Colonic mucosa (tissue), 4 donors: ENCODE measurements around the gene ICOSLG. TPM values are rescaled to one million over a fixed set of nuclear protein-coding genes. Genes with fewer than 3 reads are reported as not detected.
"Not testable (repeated sequence)": the region's sequence is repeated elsewhere in the genome, so short reads cannot be mapped to it uniquely, and the experiment has no call there.

Experiments used
- DNase-seq: peaks from one replicate; pipeline ENCODE4 v3.0.0-alpha.2; 2020
- H3K27ac ChIP-seq: fragments of 200-600 bp; one replicate; pipeline ENCODE4 v1.8.0; 2021
- H3K27me3 ChIP-seq: fragments of 200-600 bp; one replicate; pipeline ENCODE4 v1.8.0; 2021
- H3K36me3 ChIP-seq: fragments of 200-600 bp; one replicate; pipeline ENCODE4 v1.8.0; 2021
- H3K4me1 ChIP-seq: fragments of 200-600 bp; one replicate; pipeline ENCODE4 v1.8.0; 2021; ENCODE audit warnings: mild to moderate bottlenecking
- H3K4me3 ChIP-seq: fragments of 200-600 bp; one replicate; pipeline ENCODE4 v1.8.0; 2021
- H3K9ac ChIP-seq, 2 donors: one replicate each; pipeline ENCODE4 v1.7.0; 2013; ENCODE audit warnings: control low read depth in 2 of 2, low read depth in 2 of 2, low read length in 2 of 2
- H3K9me3 ChIP-seq: fragments of 200-600 bp; one replicate; pipeline ENCODE4 v1.8.0; 2021
- CTCF ChIP-seq: fragments of 200-600 bp; IDR thresholded peaks from one replicate; pipeline ENCODE4 v1.8.0; 2022; ENCODE audit warnings: antibody characterized with exemption, mild to moderate bottlenecking
- intact Hi-C: fragments of 100-400 bp; cut with DNase I; formaldehyde crosslinking; loops from one replicate; pipeline ENCODE4 v1.14.1; 2022
- total RNA-seq, 2 donors: library from RNA; stranded (reverse); fragmentation: NEBNext Ultra II Directional in 1 of 2; extraction: Animal tissue kit (Norgen Biotek cat#: 25700) in 1 of 2; gene quantifications; one replicate each; pipeline ENCODE4 v1.2.1, GENCODE V29; 2021
- donor health status: healthy.
- donor health status: DM: no; HTN: no; CAD: no.
- donor health status: DM: no; HTN: no; CAD: no.

The ICOSLG gene
- total RNA-seq, 2 donors from 2014 or later, result 4.0 to 4.9 TPM

- Histone ChIP-seq H3K27ac (no peak within 1 kb of the TSS), H3K27me3 (peaks cover 12% of the 10 kb centered on the region), H3K9me3 (no peaks in the 10 kb centered on the region), H3K36me3 (no peaks in the 10 kb centered on the region), H3K9ac (no peak within 1 kb of the TSS), H3K4me1 (no peaks in the 10 kb centered on the region), H3K4me3 (no peak within 1 kb of the TSS)
- TF ChIP-seq CTCF, result no peak
- intact Hi-C loops, result no loop called here
- no peak for DNase-seq
Measured at GRCh38 chr21:44285138-44285992, 44.6 kb upstream of the ICOSLG start, which contains the start of gene AIRE. Gene AIRE, plus strand, starts transcription at chr21:44285876. Its CDS starts 131 bp downstream, at chr21:44286007.

- no peaks in the 10 kb centered on the region for H3K4me1 ChIP-seq
- peaks cover 12% of the 10 kb centered on the region for H3K27me3 ChIP-seq
- no peak overlapping the region for H3K27ac ChIP-seq
- DNase-seq, result no peak
- H3K9me3 ChIP-seq, result no peaks in the 10 kb centered on the region
- H3K9ac ChIP-seq, result no peak overlapping the region
- H3K36me3 ChIP-seq, result no peaks in the 10 kb centered on the region
- no peak overlapping the region for H3K4me3 ChIP-seq
- intact Hi-C loops, result no loop called here
- TF ChIP-seq CTCF, result no peak
Measured at GRCh38 chr21:44283948-44284347, 43.2 kb upstream of the ICOSLG start.

GRCh38 chr21:44283211-44283785, 42.6 kb upstream of the ICOSLG start:
- H3K4me1 ChIP-seq, H3K9ac ChIP-seq, H3K36me3 ChIP-seq, H3K9me3 ChIP-seq, H3K27ac ChIP-seq, H3K4me3 ChIP-seq, intact Hi-C loops, DNase-seq: not testable (repeated sequence)
- H3K27me3 ChIP-seq, result peaks cover 12% of the 10 kb centered on the region

- no peaks in the 10 kb centered on the region for H3K9me3 ChIP-seq
- TF ChIP-seq CTCF, result no peak
- H3K4me1 ChIP-seq, result no peaks in the 10 kb centered on the region
- H3K4me3 ChIP-seq, result no peak overlapping the region
- no peak overlapping the region for H3K9ac ChIP-seq
- intact Hi-C loops, result no loop called here
- H3K27me3 ChIP-seq, result peaks cover 12% of the 10 kb centered on the region
- H3K27ac ChIP-seq, result no peak overlapping the region
- no peaks in the 10 kb centered on the region for H3K36me3 ChIP-seq
- DNase-seq, result no peak
Measured at GRCh38 chr21:44282370-44282769, 41.6 kb upstream of the ICOSLG start.

- Histone ChIP-seq H3K36me3 (no peaks in the 10 kb centered on the region), H3K27ac (no peak overlapping the region), H3K4me3 (no peak overlapping the region), H3K27me3 (peaks cover 12% of the 10 kb centered on the region), H3K4me1 (no peaks in the 10 kb centered on the region), H3K9me3 (no peaks in the 10 kb centered on the region), H3K9ac (no peak overlapping the region)
- intact Hi-C loops, result no loop called here
- no peak for TF ChIP-seq CTCF
- no peak for DNase-seq
Measured at GRCh38 chr21:44281801-44282200, 41.1 kb upstream of the ICOSLG start.
